Activated CD4-positive, alpha-beta T cell treated with anti-CD3 and anti-CD28 coated beads, Interleukin-2, amount 10 ng/mL, durations not matched to agents 7 days and 5 days (primary cell): ENCODE data around the gene C4orf50. TPM values are rescaled to one million over a fixed set of nuclear protein-coding genes. Genes with fewer than 3 reads are reported as not detected.

Experiments used
- CTCF ChIA-PET: fragments of 350-600 bp; sonication (Branson Sonifier 250); formaldehyde crosslinking; loops from one replicate; lab custom pipeline; 2021; ENCODE audit warnings: antibody characterized with exemption; lab: Charles Lee
- POLR2A ChIA-PET: fragments of 350-600 bp; sonication (Branson Sonifier 250); formaldehyde crosslinking; loops from one replicate; lab custom pipeline; 2021; ENCODE audit warnings: antibody characterized with exemption; lab: Charles Lee
- DNase-seq: peaks from one replicate; pipeline ENCODE4 v3.0.0-alpha.2; 2020
- H3K27ac Mint-ChIP-seq: one replicate; pipeline ENCODE4 v1.8.0; 2021; ENCODE audit warnings: mild to moderate bottlenecking, moderate library complexity, mixed read lengths
- H3K27me3 Mint-ChIP-seq: one replicate; pipeline ENCODE4 v1.8.0; 2021; ENCODE audit warnings: mixed read lengths
- H3K36me3 Mint-ChIP-seq: one replicate; pipeline ENCODE4 v1.8.0; 2021; ENCODE audit warnings: low read depth, mixed read lengths
- H3K4me1 Mint-ChIP-seq: one replicate; pipeline ENCODE4 v1.8.0; 2021; ENCODE audit warnings: mixed read lengths
- H3K4me3 Mint-ChIP-seq: one replicate; pipeline ENCODE4 v1.8.0; 2021; ENCODE audit warnings: mild to moderate bottlenecking, moderate library complexity, mixed read lengths
- H3K9me3 Mint-ChIP-seq: one replicate; pipeline ENCODE4 v1.8.0; 2021; ENCODE audit warnings: mixed read lengths
- total RNA-seq, 2 experiments: library from RNA; stranded (reverse); gene quantifications; one replicate each; pipeline ENCODE4 v1.2.3, GENCODE V29; 2021

C4orf50 gene
- total RNA-seq, 2 experiments from 2014 or later: 0.21 to 0.27 TPM

GRCh38 chr4:5921101-5921980 is 96.9 kb downstream of the C4orf50 start:
- H3K4me3 Mint-ChIP-seq: no peak overlapping the region
- H3K4me1 Mint-ChIP-seq: no peaks in the 10 kb centered on the region
- ChIA-PET POLR2A (no interaction called here), CTCF (interaction anchor here (0.6 kb wide), 1 partner anchor 67 kb away, joined by 4 read pairs; no protein-coding TSS in a partner anchor)
- no peaks in the 10 kb centered on the region for H3K9me3 Mint-ChIP-seq
- H3K27ac Mint-ChIP-seq: no peak overlapping the region
- H3K27me3 Mint-ChIP-seq: peaks cover 2% of the 10 kb centered on the region
- DNase-seq: no peak
- H3K36me3 Mint-ChIP-seq: no peaks in the 10 kb centered on the region

- no peak for DNase-seq
- Mint-ChIP-seq H3K4me3 (no peak overlapping the region), H3K27me3 (peaks cover 2% of the 10 kb centered on the region), H3K9me3 (no peaks in the 10 kb centered on the region), H3K36me3 (no peaks in the 10 kb centered on the region), H3K27ac (no peak overlapping the region), H3K4me1 (no peaks in the 10 kb centered on the region)
- ChIA-PET CTCF (interaction anchor here (0.6 to 0.7 kb wide), 2 partner anchors 810 to 1182 kb away, joined by 3 read pairs; no protein-coding TSS in a partner anchor), POLR2A (no interaction called here)
Measured at GRCh38 chr4:5919571-5919970, 98.7 kb downstream of the C4orf50 start.

- H3K27me3 Mint-ChIP-seq: peaks cover 2% of the 10 kb centered on the region
- ChIA-PET POLR2A (no interaction called here), CTCF (interaction anchor here (0.6 kb wide), 1 partner anchor 151 kb away, joined by 3 read pairs; no protein-coding TSS in a partner anchor)
- DNase-seq: no peak
- H3K4me3 Mint-ChIP-seq: no peak overlapping the region
- no peak overlapping the region for H3K27ac Mint-ChIP-seq
- H3K4me1 Mint-ChIP-seq: no peaks in the 10 kb centered on the region
- no peaks in the 10 kb centered on the region for H3K36me3 Mint-ChIP-seq
- no peaks in the 10 kb centered on the region for H3K9me3 Mint-ChIP-seq
Measured at GRCh38 chr4:5919044-5919443, 99.2 kb downstream of the C4orf50 start.

- ChIA-PET POLR2A (no interaction called here), CTCF (interaction anchor here (0.6 kb wide), 1 partner anchor 150 kb away, joined by 3 read pairs; no protein-coding TSS in a partner anchor)
- H3K4me3 Mint-ChIP-seq: no peak overlapping the region
- no peaks in the 10 kb centered on the region for H3K36me3 Mint-ChIP-seq
- peaks cover 2% of the 10 kb centered on the region for H3K27me3 Mint-ChIP-seq
- no peaks in the 10 kb centered on the region for H3K9me3 Mint-ChIP-seq
- no peaks in the 10 kb centered on the region for H3K4me1 Mint-ChIP-seq
- no peak overlapping the region for H3K27ac Mint-ChIP-seq
- no peak for DNase-seq
Measured at GRCh38 chr4:5918331-5918985, 99.8 kb downstream of the C4orf50 start.

- Mint-ChIP-seq H3K9me3 (peaks cover under 1% of the 10 kb centered on the region), H3K4me1 (no peaks in the 10 kb centered on the region), H3K27ac (no peak overlapping the region), H3K36me3 (no peaks in the 10 kb centered on the region), H3K27me3 (peaks cover 2% of the 10 kb centered on the region), H3K4me3 (no peak overlapping the region)
- CTCF ChIA-PET: interaction anchor here (0.6 to 0.8 kb wide), 2 partner anchors 951 to 1788 kb away, joined by 3 read pairs; no protein-coding TSS in a partner anchor
- POLR2A ChIA-PET: no interaction called here
- DNase-seq: no peak
Measured at GRCh38 chr4:5917672-5918071, 100.6 kb downstream of the C4orf50 start.

- no peaks in the 10 kb centered on the region for H3K27me3 Mint-ChIP-seq
- DNase-seq: no peak
Measured at GRCh38 chr4:5916229-5916628, 102.0 kb downstream of the C4orf50 start.

GRCh38 chr4:5913454-5913853 is 104.8 kb downstream of the C4orf50 start:
- DNase-seq: no peak
- POLR2A ChIA-PET: no interaction called here
- Mint-ChIP-seq H3K27ac (no peak overlapping the region), H3K36me3 (no peaks in the 10 kb centered on the region), H3K4me1 (no peaks in the 10 kb centered on the region), H3K9me3 (peaks cover 4% of the 10 kb centered on the region), H3K4me3 (no peak overlapping the region), H3K27me3 (no peaks in the 10 kb centered on the region)
- CTCF ChIA-PET: no interaction called here

More at GRCh38 chr4:5916229-5916628, 102.0 kb downstream of the C4orf50 start:
- Mint-ChIP-seq H3K4me1 (no peaks in the 10 kb centered on the region), H3K4me3 (no peak overlapping the region), H3K9me3 (peaks cover 4% of the 10 kb centered on the region), H3K36me3 (no peaks in the 10 kb centered on the region), H3K27ac (no peak overlapping the region)
- ChIA-PET POLR2A (no interaction called here), CTCF (no interaction called here)

GRCh38 chr4:5912614-5913019 is 105.6 kb downstream of the C4orf50 start:
- Mint-ChIP-seq H3K27me3 (no peaks in the 10 kb centered on the region), H3K9me3 (peaks cover 5% of the 10 kb centered on the region), H3K27ac (no peak overlapping the region), H3K4me1 (no peaks in the 10 kb centered on the region), H3K36me3 (no peaks in the 10 kb centered on the region), H3K4me3 (no peak overlapping the region)
- no peak for DNase-seq
- ChIA-PET CTCF (no interaction called here), POLR2A (no interaction called here)

GRCh38 chr4:5908876-5909427 is 109.3 kb downstream of the C4orf50 start:
- no peaks in the 10 kb centered on the region for H3K36me3 Mint-ChIP-seq
- CTCF ChIA-PET: no interaction called here

GRCh38 chr4:5906191-5906590 is 112.0 kb downstream of the C4orf50 start:
- Mint-ChIP-seq H3K4me3 (no peak overlapping the region), H3K4me1 (no peaks in the 10 kb centered on the region), H3K27me3 (peaks cover 11% of the 10 kb centered on the region), H3K36me3 (no peaks in the 10 kb centered on the region), H3K9me3 (peaks cover 3% of the 10 kb centered on the region), H3K27ac (no peak overlapping the region)
- DNase-seq: no peak
- CTCF ChIA-PET: no interaction called here
- POLR2A ChIA-PET: no interaction called here

More at GRCh38 chr4:5908876-5909427, 109.3 kb downstream of the C4orf50 start:
- DNase-seq: no peak
- H3K9me3 Mint-ChIP-seq: peaks cover 8% of the 10 kb centered on the region
- POLR2A ChIA-PET: no interaction called here
- peaks cover 8% of the 10 kb centered on the region for H3K27me3 Mint-ChIP-seq
- H3K27ac Mint-ChIP-seq: no peak overlapping the region
- H3K4me1 Mint-ChIP-seq: no peaks in the 10 kb centered on the region
- H3K4me3 Mint-ChIP-seq: no peak overlapping the region

GRCh38 chr4:5905714-5906113 is 112.5 kb downstream of the C4orf50 start:
- peaks cover 3% of the 10 kb centered on the region for H3K9me3 Mint-ChIP-seq
- peaks cover 11% of the 10 kb centered on the region for H3K27me3 Mint-ChIP-seq
- H3K4me1 Mint-ChIP-seq: no peaks in the 10 kb centered on the region
- CTCF ChIA-PET: no interaction called here
- no peak overlapping the region for H3K27ac Mint-ChIP-seq
- DNase-seq: no peak
- no peak overlapping the region for H3K4me3 Mint-ChIP-seq
- H3K36me3 Mint-ChIP-seq: no peaks in the 10 kb centered on the region
- POLR2A ChIA-PET: interaction anchor here (0.6 kb wide), 1 partner anchor 1720 kb away, joined by 5 read pairs; no protein-coding TSS in a partner anchor

- no peaks in the 10 kb centered on the region for H3K36me3 Mint-ChIP-seq
- peaks cover 12% of the 10 kb centered on the region for H3K27me3 Mint-ChIP-seq
- CTCF ChIA-PET: no interaction called here
- no peak overlapping the region for H3K27ac Mint-ChIP-seq
- DNase-seq: no peak
- no peaks in the 10 kb centered on the region for H3K4me1 Mint-ChIP-seq
- POLR2A ChIA-PET: no interaction called here
- no peaks in the 10 kb centered on the region for H3K9me3 Mint-ChIP-seq
- H3K4me3 Mint-ChIP-seq: no peak overlapping the region
Measured at GRCh38 chr4:5900844-5901243, 117.4 kb downstream of the C4orf50 start.

- Mint-ChIP-seq H3K4me1 (no peaks in the 10 kb centered on the region), H3K9me3 (no peaks in the 10 kb centered on the region), H3K4me3 (no peak overlapping the region), H3K27me3 (peaks cover 17% of the 10 kb centered on the region), H3K27ac (no peak overlapping the region), H3K36me3 (no peaks in the 10 kb centered on the region)
- POLR2A ChIA-PET: no interaction called here
- CTCF ChIA-PET: no interaction called here
- no peak for DNase-seq
Measured at GRCh38 chr4:5899881-5900280, 118.3 kb downstream of the C4orf50 start.
